ENCODE results near the gene CHDH.

CHDH gene

GRCh38 chr3:53845881-53846133, 412 bp downstream of the CHDH start:
- TF ChIP-seq EZH2 (IDR thresholded peaks at IDR 0.05; ENCODE audit: borderline replicate concordance, low read length): no peak
- TF ChIP-seq, protein P1, sequence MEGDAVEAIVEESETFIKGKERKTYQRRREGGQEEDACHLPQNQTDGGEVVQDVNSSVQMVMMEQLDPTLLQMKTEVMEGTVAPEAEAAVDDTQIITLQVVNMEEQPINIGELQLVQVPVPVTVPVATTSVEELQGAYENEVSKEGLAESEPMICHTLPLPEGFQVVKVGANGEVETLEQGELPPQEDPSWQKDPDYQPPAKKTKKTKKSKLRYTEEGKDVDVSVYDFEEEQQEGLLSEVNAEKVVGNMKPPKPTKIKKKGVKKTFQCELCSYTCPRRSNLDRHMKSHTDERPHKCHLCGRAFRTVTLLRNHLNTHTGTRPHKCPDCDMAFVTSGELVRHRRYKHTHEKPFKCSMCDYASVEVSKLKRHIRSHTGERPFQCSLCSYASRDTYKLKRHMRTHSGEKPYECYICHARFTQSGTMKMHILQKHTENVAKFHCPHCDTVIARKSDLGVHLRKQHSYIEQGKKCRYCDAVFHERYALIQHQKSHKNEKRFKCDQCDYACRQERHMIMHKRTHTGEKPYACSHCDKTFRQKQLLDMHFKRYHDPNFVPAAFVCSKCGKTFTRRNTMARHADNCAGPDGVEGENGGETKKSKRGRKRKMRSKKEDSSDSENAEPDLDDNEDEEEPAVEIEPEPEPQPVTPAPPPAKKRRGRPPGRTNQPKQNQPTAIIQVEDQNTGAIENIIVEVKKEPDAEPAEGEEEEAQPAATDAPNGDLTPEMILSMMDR (IDR thresholded peaks at IDR 0.05; ENCODE audit: low read length): no peak
- Histone ChIP-seq H3K9me3 (ENCODE audit: low read length) (no peaks in the 10 kb centered on the region), H3K4me3 (ENCODE audit: low read depth, low read length, poor library complexity, severe bottlenecking) (peak overlapping the region; percentile 59), H3K27ac (ENCODE audit: low read depth, low read length, poor library complexity, severe bottlenecking) (no peak overlapping the region), H2AFZ (ENCODE audit: low read length) (no peak overlapping the region), H3K4me2 (ENCODE audit: low read length) (peak overlapping the region; percentile 83), H3K9me2 (ENCODE audit: low read depth, low read length) (no peaks in the 10 kb centered on the region), H3K9ac (ENCODE audit: low read length) (peak overlapping the region; percentile 45; the same call in 1 of the 2 replicates), H3K79me2 (ENCODE audit: insufficient read depth, low read length) (no peaks in the 10 kb centered on the region), H3F3A (ENCODE audit: insufficient read depth, low read length) (no peaks in the 10 kb centered on the region), H3K36me3 (ENCODE audit: insufficient read depth, low read length) (no peaks in the 10 kb centered on the region), H3K27me3 (ENCODE audit: insufficient read depth, low read length) (peaks cover 21% of the 10 kb centered on the region), H3K4me1 (ENCODE audit: insufficient read depth, low read length, severe bottlenecking) (peaks cover 22% of the 10 kb centered on the region), H4K20me1 (ENCODE audit: insufficient read depth, low read length) (no peaks in the 10 kb centered on the region)

- Histone ChIP-seq H3K9ac (ENCODE audit: low read length) (peak overlapping the region; percentile 45; the same call in 1 of the 2 replicates), H2AFZ (ENCODE audit: low read length) (no peak overlapping the region), H3K27ac (ENCODE audit: low read depth, low read length, poor library complexity, severe bottlenecking) (no peak overlapping the region), H4K20me1 (ENCODE audit: insufficient read depth, low read length) (no peaks in the 10 kb centered on the region), H3F3A (ENCODE audit: insufficient read depth, low read length) (no peaks in the 10 kb centered on the region), H3K27me3 (ENCODE audit: insufficient read depth, low read length) (peaks cover 21% of the 10 kb centered on the region), H3K9me2 (ENCODE audit: low read depth, low read length) (no peaks in the 10 kb centered on the region), H3K36me3 (ENCODE audit: insufficient read depth, low read length) (no peaks in the 10 kb centered on the region), H3K4me2 (ENCODE audit: low read length) (peak overlapping the region; percentile 83), H3K79me2 (ENCODE audit: insufficient read depth, low read length) (no peaks in the 10 kb centered on the region), H3K9me3 (ENCODE audit: low read length) (no peaks in the 10 kb centered on the region), H3K4me1 (ENCODE audit: insufficient read depth, low read length, severe bottlenecking) (peaks cover 22% of the 10 kb centered on the region), H3K4me3 (ENCODE audit: low read depth, low read length, poor library complexity, severe bottlenecking) (peak overlapping the region; percentile 59)
- TF ChIP-seq, protein P1 (IDR thresholded peaks at IDR 0.05; ENCODE audit: low read length): no peak
- no peak for TF ChIP-seq EZH2 (IDR thresholded peaks at IDR 0.05; ENCODE audit: borderline replicate concordance, low read length)
Measured at GRCh38 chr3:53845103-53845880, 927 bp downstream of the CHDH start.

DNA sequence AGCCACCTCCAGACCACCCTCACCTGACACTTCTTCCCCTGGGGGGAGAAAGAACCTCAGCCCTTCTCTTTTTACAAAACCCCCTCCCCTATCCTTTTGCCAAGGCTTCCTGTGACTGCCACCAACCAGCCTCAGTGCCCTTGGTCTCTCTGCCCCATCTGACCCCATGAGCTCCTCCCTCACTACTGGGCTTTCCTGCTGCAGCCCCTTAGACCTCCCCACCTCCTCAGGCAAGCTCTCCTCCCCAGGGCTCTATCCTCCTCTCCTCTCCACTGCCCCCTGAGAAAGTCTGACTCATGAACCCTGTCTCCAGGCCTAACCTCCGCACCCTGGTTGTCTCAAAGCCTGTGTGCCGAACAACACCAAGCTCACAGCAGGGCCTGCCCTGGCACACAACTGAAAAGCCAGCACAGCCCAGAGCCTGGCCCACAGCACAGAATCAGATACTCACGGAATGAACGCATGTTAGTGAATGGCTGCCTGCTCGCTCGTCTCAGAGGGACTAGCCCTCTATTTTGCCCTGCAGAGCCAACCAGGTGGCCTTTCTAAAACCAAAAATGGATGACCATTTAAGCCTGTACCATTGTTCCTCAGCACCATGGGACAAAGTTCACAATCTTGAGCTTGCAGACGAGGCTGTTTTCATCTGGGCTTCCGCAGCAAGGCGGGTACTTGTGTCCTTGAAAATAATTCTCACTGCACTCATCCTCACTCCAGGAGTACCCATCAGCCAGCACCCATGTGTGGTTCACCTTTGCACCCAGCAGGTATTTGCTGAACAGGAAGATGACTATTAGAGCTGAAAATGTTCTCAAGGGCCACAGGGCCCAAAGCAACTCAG, 1.7 kb downstream of the CHDH start:
- no peaks in the 10 kb centered on the region for H3K9me2 ChIP-seq (ENCODE audit: low read depth, low read length)
- H3K4me3 ChIP-seq (ENCODE audit: low read depth, low read length, poor library complexity, severe bottlenecking): no peak overlapping the region
- no peaks in the 10 kb centered on the region for H3K36me3 ChIP-seq (ENCODE audit: insufficient read depth, low read length)
- H3K27me3 ChIP-seq (ENCODE audit: insufficient read depth, low read length): peaks cover 21% of the 10 kb centered on the region
- H4K20me1 ChIP-seq (ENCODE audit: insufficient read depth, low read length): no peaks in the 10 kb centered on the region
- no peaks in the 10 kb centered on the region for H3F3A ChIP-seq (ENCODE audit: insufficient read depth, low read length)
- no peak overlapping the region for H3K4me2 ChIP-seq (ENCODE audit: low read length)
- H2AFZ ChIP-seq (ENCODE audit: low read length): no peak overlapping the region
- peaks cover 22% of the 10 kb centered on the region for H3K4me1 ChIP-seq (ENCODE audit: insufficient read depth, low read length, severe bottlenecking)
- H3K79me2 ChIP-seq (ENCODE audit: insufficient read depth, low read length): no peaks in the 10 kb centered on the region
- no peak overlapping the region for H3K27ac ChIP-seq (ENCODE audit: low read depth, low read length, poor library complexity, severe bottlenecking)
- no peak for TF ChIP-seq EZH2 (IDR thresholded peaks at IDR 0.05; ENCODE audit: borderline replicate concordance, low read length)
- TF ChIP-seq, protein P1 (IDR thresholded peaks at IDR 0.05; ENCODE audit: low read length): no peak
- H3K9me3 ChIP-seq (ENCODE audit: low read length): no peaks in the 10 kb centered on the region
- no peak overlapping the region for H3K9ac ChIP-seq (ENCODE audit: low read length)
